Neural cell (in vitro differentiated cells): Measurements from ENCODE around the gene SVEP1. TPM values are rescaled to one million over a fixed set of nuclear protein-coding genes. Genes with fewer than 3 reads are reported as not detected.

Experiments used
- H2AFZ ChIP-seq: fragments of 200-600, 300-800 bp; sonication (generic), shearing (Covaris generic); 2 replicates; pipeline ENCODE4 v1.6.0; 2014; ENCODE audit warnings: low read depth, mild to moderate bottlenecking, antibody characterized with exemption, low read length, moderate library complexity
- H3F3A ChIP-seq: fragments of 200-600 bp; shearing (Covaris generic); 2 replicates; pipeline ENCODE4 v1.6.1; 2016; ENCODE audit warnings: mild to moderate bottlenecking, moderate library complexity, mixed read lengths, antibody characterized with exemption, low read length; ENCODE audit not compliant: insufficient read depth, poor library complexity, severe bottlenecking
- H3K27ac ChIP-seq: fragments of 200-600, 300-800 bp; sonication (generic), shearing (Covaris generic); 2 replicates; pipeline ENCODE4 v1.5.1; 2014; ENCODE audit warnings: mild to moderate bottlenecking, low read length, moderate library complexity
- H3K27me3 ChIP-seq: fragments of 300-800, 200-600 bp; sonication (generic), shearing (Covaris generic); 2 replicates; pipeline ENCODE4 v1.6.0; 2014; ENCODE audit warnings: mild to moderate bottlenecking, low read depth, low read length, moderate library complexity; ENCODE audit not compliant: insufficient read depth
- H3K36me3 ChIP-seq: fragments of 300-800, 200-600 bp; sonication (generic), shearing (Covaris generic); 2 replicates; pipeline ENCODE4 v1.5.1; 2014; ENCODE audit warnings: mild to moderate bottlenecking, antibody characterized with exemption, low read length, moderate library complexity; ENCODE audit not compliant: insufficient read depth
- H3K4me2 ChIP-seq: fragments of 300-800, 200-600 bp; sonication (generic), shearing (Covaris generic); 2 replicates; pipeline ENCODE4 v1.6.0; 2014; ENCODE audit warnings: mild to moderate bottlenecking, low read length
- H3K4me3 ChIP-seq: fragments of 300-800, 200-600 bp; sonication (generic), shearing (Covaris generic); 2 replicates; pipeline ENCODE4 v1.5.1; 2014; ENCODE audit warnings: mild to moderate bottlenecking, low read length, moderate library complexity
- H3K79me2 ChIP-seq: fragments of 200-600 bp; shearing (Covaris generic); replicated peaks from 2 replicates; pipeline ENCODE4 v1.6.0; 2014; ENCODE audit warnings: mild to moderate bottlenecking, low read length, moderate library complexity; ENCODE audit not compliant: insufficient read depth
- H3K9ac ChIP-seq: fragments of 300-800, 200-600 bp; sonication (generic), shearing (Covaris generic); 2 replicates; pipeline ENCODE4 v1.6.1; 2016; ENCODE audit warnings: mild to moderate bottlenecking, low read length, mixed read lengths
- H3K9me2 ChIP-seq: fragments of 200-600 bp; shearing (Covaris generic); 2 replicates; pipeline ENCODE4 v1.6.1; 2016; ENCODE audit warnings: mild to moderate bottlenecking, low read length, mixed read lengths; ENCODE audit not compliant: insufficient read depth
- H3K9me3 ChIP-seq: fragments of 200-600, 300-800 bp; sonication (generic), shearing (Covaris generic); 2 replicates; pipeline ENCODE4 v1.6.1; 2016; ENCODE audit warnings: mild to moderate bottlenecking, mixed run types, low read length, moderate library complexity, mixed read lengths
- H4K20me1 ChIP-seq: fragments of 200-600 bp; shearing (Covaris generic); 2 replicates; pipeline ENCODE4 v1.6.1; 2016; ENCODE audit warnings: mild to moderate bottlenecking, mixed run types; ENCODE audit not compliant: insufficient read depth
- CTCF ChIP-seq: fragments of 450-650 bp; IDR thresholded peaks from 2 replicates; pipeline ENCODE4 v1.5.1; 2014; ENCODE audit warnings: antibody characterized with exemption, mild to moderate bottlenecking, moderate library complexity; ENCODE audit not compliant: poor library complexity, severe bottlenecking
- EP300 ChIP-seq: fragments of 450-650 bp; conservative IDR thresholded peaks from 2 replicates; pipeline ENCODE4 v1.6.1; 2014; ENCODE audit warnings: antibody characterized with exemption, mild to moderate bottlenecking, moderate library complexity; ENCODE audit not compliant: poor library complexity, severe bottlenecking
- EZH2 ChIP-seq: fragments of 200-600, 300-800 bp; shearing (Covaris generic), sonication (generic); IDR thresholded peaks from 2 replicates; pipeline ENCODE4 v1.6.1; 2014; ENCODE audit warnings: antibody characterized with exemption, low read length, borderline replicate concordance, mild to moderate bottlenecking; ENCODE audit not compliant: insufficient read depth, poor library complexity, severe bottlenecking
- MXI1 ChIP-seq: fragments of 450-650 bp; conservative IDR thresholded peaks from 2 replicates; pipeline ENCODE4 v1.6.1; 2014; ENCODE audit warnings: antibody characterized with exemption, mild to moderate bottlenecking; ENCODE audit not compliant: poor library complexity, severe bottlenecking
- POLR2AphosphoS5 ChIP-seq: IDR thresholded peaks from 2 replicates; pipeline ENCODE4 v1.6.1; 2012
- RAD21 ChIP-seq: fragments of 450-650 bp; conservative IDR thresholded peaks from 2 replicates; pipeline ENCODE4 v1.6.1; 2014; ENCODE audit warnings: antibody characterized with exemption, mild to moderate bottlenecking, moderate library complexity
- REST ChIP-seq: IDR thresholded peaks from 2 replicates; pipeline ENCODE4 v1.6.1; 2012; ENCODE audit warnings: borderline replicate concordance
- SMC3 ChIP-seq: fragments of 450-650 bp; conservative IDR thresholded peaks from 2 replicates; pipeline ENCODE4 v1.6.1; 2014; ENCODE audit warnings: antibody characterized with exemption, mild to moderate bottlenecking, moderate library complexity; ENCODE audit not compliant: poor library complexity
- TAF1 ChIP-seq: IDR thresholded peaks from 2 replicates; pipeline ENCODE4 v1.6.1; 2012; ENCODE audit warnings: low read depth
- polyA plus RNA-seq: library from polyadenylated mRNA; depleted of rRNA; stranded (reverse); fragments of >200 nt; gene quantifications from 2 replicates; pipeline ENCODE4 v1.2.3, GENCODE V29; 2014

SVEP1 gene
- polyA plus RNA-seq, 1 donor from 2014 or later, result 0.10 TPM

DNA sequence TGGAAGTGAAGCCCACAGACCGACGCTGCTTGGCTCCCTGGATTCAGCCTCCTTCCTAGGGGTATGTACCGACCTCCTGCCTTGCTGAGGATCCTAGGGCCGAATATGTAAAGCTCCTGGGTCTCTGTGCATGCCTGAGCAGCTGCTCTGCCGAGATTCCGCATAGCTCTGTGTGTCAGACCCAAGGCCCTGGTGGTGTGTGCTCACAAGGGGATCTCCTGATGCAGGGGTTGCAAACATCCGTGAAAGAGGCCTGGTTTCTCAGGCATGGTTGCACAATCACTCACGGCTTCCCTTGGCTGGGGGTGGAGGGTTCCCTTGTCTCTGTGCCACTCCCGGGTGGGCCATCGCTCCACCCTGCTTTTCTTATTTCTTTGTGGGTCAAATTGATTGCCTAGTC is 19.9 kb upstream of the SVEP1 start:
- Histone ChIP-seq H3K36me3 (no peaks in the 10 kb centered on the region), H3F3A (no peaks in the 10 kb centered on the region), H3K79me2 (no peaks in the 10 kb centered on the region), H3K27me3 (no peaks in the 10 kb centered on the region), H3K4me2 (no peak overlapping the region), H2AFZ (no peak overlapping the region), H4K20me1 (no peaks in the 10 kb centered on the region), H3K27ac (no peak overlapping the region), H3K4me3 (no peak overlapping the region), H3K9me2 (no peaks in the 10 kb centered on the region), H3K9me3 (peaks cover 3% of the 10 kb centered on the region), H3K9ac (no peak overlapping the region)
- TF ChIP-seq TAF1 (no peak), MXI1 (no peak), REST (no peak), EP300 (no peak), RAD21 (no peak), SMC3 (no peak), POLR2AphosphoS5 (no peak)

GRCh38 chr9:110592044-110592830 is 12.7 kb upstream of the SVEP1 start:
- no peak overlapping the region for H3K9ac ChIP-seq
- H3K4me2 ChIP-seq, result no peak overlapping the region
- no peak overlapping the region for H2AFZ ChIP-seq
- H3K9me2 ChIP-seq, result no peaks in the 10 kb centered on the region
- H3K27me3 ChIP-seq, result no peaks in the 10 kb centered on the region
- H3F3A ChIP-seq, result no peaks in the 10 kb centered on the region
- no peak overlapping the region for H3K27ac ChIP-seq
- no peaks in the 10 kb centered on the region for H3K9me3 ChIP-seq
- no peaks in the 10 kb centered on the region for H3K79me2 ChIP-seq
- no peak overlapping the region for H3K4me3 ChIP-seq
- no peak for TF ChIP-seq EZH2
- no peaks in the 10 kb centered on the region for H4K20me1 ChIP-seq
- no peaks in the 10 kb centered on the region for H3K36me3 ChIP-seq

GRCh38 chr9:110591526-110591925 is 12.0 kb upstream of the SVEP1 start:
- H3K9me3 ChIP-seq, result no peaks in the 10 kb centered on the region
- no peak overlapping the region for H3K4me3 ChIP-seq
- H3K9ac ChIP-seq, result no peak overlapping the region
- H3K27me3 ChIP-seq, result no peaks in the 10 kb centered on the region
- H3K36me3 ChIP-seq, result no peaks in the 10 kb centered on the region
- no peaks in the 10 kb centered on the region for H3K9me2 ChIP-seq
- no peaks in the 10 kb centered on the region for H3K79me2 ChIP-seq
- no peaks in the 10 kb centered on the region for H4K20me1 ChIP-seq
- no peak overlapping the region for H2AFZ ChIP-seq
- H3F3A ChIP-seq, result no peaks in the 10 kb centered on the region
- no peak overlapping the region for H3K4me2 ChIP-seq
- TF ChIP-seq CTCF (no peak), POLR2AphosphoS5 (no peak), REST (no peak), RAD21 (no peak), SMC3 (no peak), EP300 (no peak), EZH2 (no peak), TAF1 (no peak), MXI1 (no peak)
- no peak overlapping the region for H3K27ac ChIP-seq
